ENCODE measurements around the gene SH3RF3. TPM values are rescaled to one million over a fixed set of nuclear protein-coding genes. Genes with fewer than 3 reads are reported as not detected.

Gene SH3RF3
- total RNA-seq, 1 experiment from 2014 or later: 0.98 TPM

DNA sequence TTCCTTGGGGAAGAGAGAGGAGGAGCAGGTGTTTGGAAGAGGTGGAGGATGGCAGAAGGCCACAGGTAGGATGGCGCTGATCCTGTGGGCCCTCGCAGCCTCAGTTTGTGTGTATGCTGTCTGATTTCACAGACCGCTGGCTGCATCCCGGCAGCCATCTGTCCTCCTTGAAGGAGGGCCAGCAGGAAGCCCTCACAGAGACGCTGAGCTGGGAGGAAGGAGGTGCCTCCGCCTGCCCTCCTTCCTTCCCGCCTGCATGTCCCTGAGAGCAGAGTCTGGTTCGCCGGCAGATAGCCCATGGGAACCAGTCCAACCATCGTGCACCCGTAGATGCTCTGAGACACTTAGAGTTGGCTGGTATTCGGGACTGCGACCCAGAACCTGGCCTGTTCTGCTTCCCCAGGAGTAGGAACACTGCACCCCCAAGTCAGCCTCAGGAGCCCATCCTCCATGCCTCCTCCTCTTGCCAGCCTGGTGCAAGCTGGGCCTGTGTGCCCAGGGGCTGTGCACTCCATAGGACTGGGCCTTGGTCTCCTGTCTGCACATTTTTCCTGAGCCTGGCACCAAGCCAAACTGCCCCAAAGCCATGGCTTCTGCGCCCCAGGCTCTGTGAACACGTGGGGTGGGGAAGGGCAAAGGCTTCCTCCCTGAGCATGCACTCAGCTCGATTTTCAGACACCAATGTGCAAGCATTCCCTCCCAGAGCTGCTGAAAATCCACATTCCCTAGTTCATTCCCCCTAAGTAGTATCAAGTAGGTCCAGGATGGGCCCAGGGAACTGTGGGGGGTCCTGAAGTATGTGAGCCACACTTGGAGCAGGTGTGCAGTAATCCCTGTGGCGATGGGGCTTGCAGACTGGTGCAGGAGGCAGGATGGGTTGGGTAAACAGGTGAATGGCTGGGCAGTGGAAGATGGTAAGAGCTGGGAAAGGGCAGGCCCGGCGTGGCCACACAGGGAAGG, 369.2 kb downstream of the SH3RF3 start:
- BruUV-seq (replicated peaks): no TSS peak
- Mint-ChIP-seq H3K9me3 (ENCODE audit: unreplicated experiment) (no peaks in the 10 kb centered on the region), H3K4me1 (ENCODE audit: low read depth, unreplicated experiment) (peaks cover 7% of the 10 kb centered on the region), H3K4me3 (ENCODE audit: unreplicated experiment) (no peak overlapping the region), H3K36me3 (ENCODE audit: insufficient read depth, unreplicated experiment) (no peaks in the 10 kb centered on the region), H3K27me3 (ENCODE audit: insufficient read depth, unreplicated experiment) (peaks cover 6% of the 10 kb centered on the region), H3K27ac (ENCODE audit: unreplicated experiment) (no peak overlapping the region)
- POLR2A ChIA-PET: no interaction called here
- TF ChIP-seq, protein P1, sequence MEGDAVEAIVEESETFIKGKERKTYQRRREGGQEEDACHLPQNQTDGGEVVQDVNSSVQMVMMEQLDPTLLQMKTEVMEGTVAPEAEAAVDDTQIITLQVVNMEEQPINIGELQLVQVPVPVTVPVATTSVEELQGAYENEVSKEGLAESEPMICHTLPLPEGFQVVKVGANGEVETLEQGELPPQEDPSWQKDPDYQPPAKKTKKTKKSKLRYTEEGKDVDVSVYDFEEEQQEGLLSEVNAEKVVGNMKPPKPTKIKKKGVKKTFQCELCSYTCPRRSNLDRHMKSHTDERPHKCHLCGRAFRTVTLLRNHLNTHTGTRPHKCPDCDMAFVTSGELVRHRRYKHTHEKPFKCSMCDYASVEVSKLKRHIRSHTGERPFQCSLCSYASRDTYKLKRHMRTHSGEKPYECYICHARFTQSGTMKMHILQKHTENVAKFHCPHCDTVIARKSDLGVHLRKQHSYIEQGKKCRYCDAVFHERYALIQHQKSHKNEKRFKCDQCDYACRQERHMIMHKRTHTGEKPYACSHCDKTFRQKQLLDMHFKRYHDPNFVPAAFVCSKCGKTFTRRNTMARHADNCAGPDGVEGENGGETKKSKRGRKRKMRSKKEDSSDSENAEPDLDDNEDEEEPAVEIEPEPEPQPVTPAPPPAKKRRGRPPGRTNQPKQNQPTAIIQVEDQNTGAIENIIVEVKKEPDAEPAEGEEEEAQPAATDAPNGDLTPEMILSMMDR (IDR thresholded peaks at IDR 0.05; ENCODE audit: insufficient read depth in 1 of 2, low read depth in 1 of 2, low read length in 1 of 2, severe bottlenecking in 1 of 2, unreplicated experiment in 1 of 2): no peak
- Histone ChIP-seq H3K36me3 (ENCODE audit: control insufficient read depth, insufficient read depth, low read length) (no peaks in the 10 kb centered on the region), H3K4me1 (no peaks in the 10 kb centered on the region), H3K27me3 (replicated peaks; ENCODE audit: control insufficient read depth, insufficient read depth, low read length) (no peaks in the 10 kb centered on the region), H3K9me3 (no peaks in the 10 kb centered on the region), H3K4me3 (ENCODE audit: low read depth, low read length) (no peak overlapping the region)
- DNase-seq: no peak
- CTCF ChIA-PET: interaction anchor here (1.3 kb wide), 1 partner anchor 12 kb away, joined by 4 read pairs; no protein-coding TSS in a partner anchor
- intact Hi-C loops (cut with micrococcal nuclease; ENCODE audit: unreplicated experiment): no loop called here

DNA sequence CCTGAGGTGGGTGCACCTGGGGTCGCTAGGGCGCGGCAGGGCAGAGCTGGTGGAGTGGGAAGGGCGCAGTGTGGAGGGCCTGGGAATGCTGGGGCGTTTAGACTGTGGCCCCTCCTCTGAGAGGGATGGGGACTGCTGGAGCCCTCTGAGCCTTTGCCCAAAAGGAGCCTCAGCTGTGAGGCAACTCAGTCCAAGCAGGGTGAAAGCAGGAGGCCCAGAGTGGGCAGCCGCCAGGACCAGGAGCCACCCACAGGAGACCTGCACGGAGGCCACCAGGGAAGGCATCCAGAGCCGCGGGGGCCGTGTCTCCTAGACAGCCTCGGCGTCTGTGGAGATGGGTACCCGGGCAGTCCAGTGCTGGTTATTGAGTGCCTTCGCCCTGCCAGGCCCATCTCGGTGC, 369.9 kb downstream of the SH3RF3 start:
- no peak overlapping the region for H3K27ac Mint-ChIP-seq (ENCODE audit: unreplicated experiment)
- BruUV-seq (replicated peaks): no TSS peak
- no peaks in the 10 kb centered on the region for H3K36me3 Mint-ChIP-seq (ENCODE audit: insufficient read depth, unreplicated experiment)
- Histone ChIP-seq H3K4me1 (no peaks in the 10 kb centered on the region), H3K9me3 (no peaks in the 10 kb centered on the region), H3K36me3 (ENCODE audit: control insufficient read depth, insufficient read depth, low read length) (no peaks in the 10 kb centered on the region), H3K4me3 (ENCODE audit: low read depth, low read length) (no peak overlapping the region), H3K27me3 (replicated peaks; ENCODE audit: control insufficient read depth, insufficient read depth, low read length) (no peaks in the 10 kb centered on the region)
- peaks cover 7% of the 10 kb centered on the region for H3K4me1 Mint-ChIP-seq (ENCODE audit: low read depth, unreplicated experiment)
- TF ChIP-seq, protein P1 (IDR thresholded peaks at IDR 0.05; ENCODE audit: insufficient read depth in 1 of 2, low read depth in 1 of 2, low read length in 1 of 2, severe bottlenecking in 1 of 2, unreplicated experiment in 1 of 2): no peak
- no peak overlapping the region for H3K4me3 Mint-ChIP-seq (ENCODE audit: unreplicated experiment)
- ChIA-PET POLR2A (no interaction called here), CTCF (interaction anchor here (1.1 kb wide), 1 partner anchor 11 kb away, joined by 5 read pairs; no protein-coding TSS in a partner anchor)
- intact Hi-C loops (cut with micrococcal nuclease; ENCODE audit: unreplicated experiment): no loop called here
- peaks cover 6% of the 10 kb centered on the region for H3K27me3 Mint-ChIP-seq (ENCODE audit: insufficient read depth, unreplicated experiment)
- DNase-seq: no peak
- H3K9me3 Mint-ChIP-seq (ENCODE audit: unreplicated experiment): no peaks in the 10 kb centered on the region

DNA sequence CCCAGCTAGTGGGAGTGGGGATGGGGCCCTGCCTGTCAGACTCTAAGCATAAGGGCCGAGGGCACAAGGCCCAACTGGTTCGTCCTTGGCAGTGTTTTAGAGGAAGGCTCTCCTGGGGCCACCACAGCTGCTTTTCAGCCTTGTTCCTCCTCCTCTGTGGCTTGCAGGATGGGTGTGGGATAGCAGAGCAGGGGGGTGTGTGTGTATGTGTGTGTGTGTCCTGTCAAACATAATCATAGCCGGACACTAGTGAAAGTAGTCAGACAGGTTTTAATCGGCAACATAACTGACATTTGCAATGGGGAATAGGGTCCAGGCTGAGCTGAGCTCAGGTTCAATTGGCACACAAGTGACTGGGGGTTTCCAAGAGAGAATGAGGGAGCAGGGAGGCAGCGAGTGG, 370.6 kb downstream of the SH3RF3 start:
- Mint-ChIP-seq H3K27ac (ENCODE audit: unreplicated experiment) (peak overlapping the region; percentile 2), H3K9me3 (ENCODE audit: unreplicated experiment) (no peaks in the 10 kb centered on the region), H3K36me3 (ENCODE audit: insufficient read depth, unreplicated experiment) (no peaks in the 10 kb centered on the region), H3K27me3 (ENCODE audit: insufficient read depth, unreplicated experiment) (peaks cover 6% of the 10 kb centered on the region), H3K4me1 (ENCODE audit: low read depth, unreplicated experiment) (peaks cover 7% of the 10 kb centered on the region), H3K4me3 (ENCODE audit: unreplicated experiment) (no peak overlapping the region)
- H3K9me3 ChIP-seq: no peaks in the 10 kb centered on the region
- H3K4me3 ChIP-seq (ENCODE audit: low read depth, low read length): no peak overlapping the region
- ChIA-PET POLR2A (no interaction called here), CTCF (interaction anchor here (1.1 kb wide), 1 partner anchor 11 kb away, joined by 5 read pairs; no protein-coding TSS in a partner anchor)
- no peaks in the 10 kb centered on the region for H3K27me3 ChIP-seq (replicated peaks; ENCODE audit: control insufficient read depth, insufficient read depth, low read length)
- H3K36me3 ChIP-seq (ENCODE audit: control insufficient read depth, insufficient read depth, low read length): no peaks in the 10 kb centered on the region
- intact Hi-C loops (cut with micrococcal nuclease; ENCODE audit: unreplicated experiment): no loop called here
- no peaks in the 10 kb centered on the region for H3K4me1 ChIP-seq
- BruUV-seq (replicated peaks): no TSS peak
- TF ChIP-seq, protein P1 (IDR thresholded peaks at IDR 0.05; ENCODE audit: insufficient read depth in 1 of 2, low read depth in 1 of 2, low read length in 1 of 2, severe bottlenecking in 1 of 2, unreplicated experiment in 1 of 2): no peak
- DNase-seq: peak in 1 of 2 experiments; percentile 46

All from Caco-2 (cell line).